ENCODE data around the gene TMEM11.
A peak's percentile ranks its signal among the peaks of the same experiment; 100 is the strongest.
"Not testable (repeated sequence)": the region's sequence is repeated elsewhere in the genome, so short reads cannot be mapped to it uniquely, and the experiment has no call there.

Gene TMEM11

DNA sequence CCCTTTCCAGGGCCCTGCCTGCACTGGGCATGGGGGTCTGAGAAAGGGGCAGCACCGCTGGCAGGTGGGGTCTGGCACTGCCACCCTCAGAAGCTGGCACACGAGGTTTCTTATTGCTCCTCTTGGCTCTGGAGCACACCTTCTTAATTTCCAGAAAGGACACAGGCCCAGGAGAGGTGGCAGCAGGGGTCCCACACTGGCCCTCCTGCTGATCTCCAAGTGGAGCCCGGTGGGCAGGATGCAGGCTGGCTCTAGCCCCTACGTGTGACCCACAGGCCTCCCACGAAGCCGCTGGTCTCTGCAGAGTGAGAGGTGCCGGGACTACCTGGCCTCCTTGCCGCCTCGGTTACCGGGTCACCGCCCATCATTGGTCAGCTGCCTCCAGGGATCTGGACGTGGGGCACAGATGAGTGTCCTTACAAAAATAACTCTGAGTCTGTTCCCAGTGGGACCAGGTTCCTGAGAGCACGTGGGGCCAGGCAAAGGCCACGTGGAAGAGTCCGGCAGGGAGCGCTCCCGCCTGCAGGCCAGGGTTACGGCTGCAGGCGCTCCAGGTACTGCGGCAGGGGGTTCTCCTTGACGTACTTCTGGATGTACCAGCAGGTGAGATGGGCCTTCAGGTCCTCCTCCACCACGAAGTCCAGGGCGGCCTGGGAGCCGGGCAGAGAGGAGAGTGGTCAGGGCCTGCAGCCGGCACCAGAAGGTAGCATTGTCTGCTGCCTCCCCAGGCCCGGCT is 29.0 kb upstream of the TMEM11 start:
- DNase-seq (ENCODE audit: low read depth in 2 of 2) = no peak

DNA sequence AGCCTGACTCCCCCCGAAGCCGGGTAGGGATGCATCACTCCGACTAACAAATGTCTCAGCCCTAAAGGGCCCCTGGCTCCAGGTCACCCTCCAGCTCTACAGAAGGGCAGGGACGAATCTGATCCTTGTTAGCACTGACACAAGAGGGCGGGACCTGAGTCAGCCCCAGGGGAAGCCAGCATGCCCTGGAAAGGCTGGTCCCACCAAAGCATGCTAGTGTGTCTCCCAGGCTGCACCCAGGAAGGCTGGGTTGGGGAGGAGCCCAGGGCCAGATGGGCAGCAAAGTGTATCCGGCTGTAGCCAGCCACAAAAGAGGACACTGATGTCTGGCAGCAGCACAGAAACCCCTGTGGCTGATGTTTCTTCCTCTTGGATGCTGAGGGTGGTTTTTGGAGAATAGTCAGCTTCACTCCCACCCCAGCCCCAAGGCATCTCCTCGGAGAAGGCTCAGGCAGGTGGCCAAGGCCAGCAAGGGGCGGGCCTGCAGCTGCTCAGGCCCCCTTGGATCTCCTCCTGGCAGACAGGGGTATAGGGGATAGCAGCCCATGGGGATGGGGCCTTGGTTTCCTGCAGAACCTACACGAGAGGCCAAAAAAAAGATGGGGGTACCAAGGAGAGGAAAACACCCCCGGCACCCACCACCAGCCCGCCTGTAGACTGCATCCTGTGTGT is 28.2 kb upstream of the TMEM11 start:
- DNase-seq (ENCODE audit: low read depth in 2 of 2) = no peak

DNA sequence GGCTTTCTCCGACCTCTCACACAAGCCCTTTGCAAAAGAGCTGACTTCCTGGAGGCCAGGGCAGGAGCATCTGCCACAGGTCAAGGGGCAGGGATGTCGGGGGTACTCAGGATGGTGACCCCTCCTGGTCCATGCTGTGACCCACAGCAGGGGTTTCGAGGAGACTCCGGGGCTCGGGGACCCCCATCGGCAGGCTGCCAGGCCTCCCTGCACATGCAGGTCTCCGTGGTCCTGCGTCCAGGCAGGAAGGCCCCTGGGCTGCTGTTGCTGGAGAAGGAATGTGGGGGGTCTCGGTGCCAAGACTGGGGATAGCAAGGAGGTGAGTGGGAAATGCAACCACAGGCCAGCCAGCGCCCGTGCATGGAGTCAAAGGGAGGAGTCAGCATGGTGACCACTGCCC is 27.6 kb upstream of the TMEM11 start:
- no peak for DNase-seq (ENCODE audit: low read depth in 2 of 2)

DNA sequence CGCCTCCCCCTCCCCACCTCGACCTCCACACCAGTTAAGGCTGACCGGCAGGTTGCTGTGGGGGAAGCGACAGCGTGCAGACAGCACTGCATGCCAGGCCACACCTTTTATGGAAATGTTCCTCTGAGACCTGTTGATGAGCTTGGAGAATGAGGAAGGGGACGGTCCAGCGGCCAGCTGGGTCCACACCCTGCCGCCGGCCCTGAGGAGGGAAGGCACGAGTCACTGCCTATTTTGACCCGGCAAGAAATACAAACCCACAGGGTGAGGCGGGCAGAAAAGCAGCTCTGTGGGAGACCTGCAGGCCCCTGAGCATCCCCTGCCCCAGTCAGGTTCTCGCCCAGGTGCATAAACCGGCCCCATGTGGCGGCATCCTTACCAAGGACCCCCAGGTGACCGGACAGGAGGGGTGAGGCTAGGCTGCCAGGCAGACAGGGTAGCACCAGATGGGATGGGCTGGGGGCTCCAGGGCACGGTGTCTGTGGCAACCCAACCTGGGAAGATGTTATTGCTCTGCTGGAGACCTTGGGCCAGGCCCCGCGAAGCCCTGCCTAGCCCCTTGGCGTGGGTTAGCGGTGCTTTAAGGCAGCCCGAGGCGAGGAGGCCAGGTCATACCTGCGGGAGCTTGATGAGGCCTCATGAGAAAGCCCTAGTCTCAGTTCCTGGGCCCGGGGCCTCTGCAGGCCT is 26.6 kb upstream of the TMEM11 start:
- no peak for DNase-seq (ENCODE audit: low read depth in 2 of 2)

DNA sequence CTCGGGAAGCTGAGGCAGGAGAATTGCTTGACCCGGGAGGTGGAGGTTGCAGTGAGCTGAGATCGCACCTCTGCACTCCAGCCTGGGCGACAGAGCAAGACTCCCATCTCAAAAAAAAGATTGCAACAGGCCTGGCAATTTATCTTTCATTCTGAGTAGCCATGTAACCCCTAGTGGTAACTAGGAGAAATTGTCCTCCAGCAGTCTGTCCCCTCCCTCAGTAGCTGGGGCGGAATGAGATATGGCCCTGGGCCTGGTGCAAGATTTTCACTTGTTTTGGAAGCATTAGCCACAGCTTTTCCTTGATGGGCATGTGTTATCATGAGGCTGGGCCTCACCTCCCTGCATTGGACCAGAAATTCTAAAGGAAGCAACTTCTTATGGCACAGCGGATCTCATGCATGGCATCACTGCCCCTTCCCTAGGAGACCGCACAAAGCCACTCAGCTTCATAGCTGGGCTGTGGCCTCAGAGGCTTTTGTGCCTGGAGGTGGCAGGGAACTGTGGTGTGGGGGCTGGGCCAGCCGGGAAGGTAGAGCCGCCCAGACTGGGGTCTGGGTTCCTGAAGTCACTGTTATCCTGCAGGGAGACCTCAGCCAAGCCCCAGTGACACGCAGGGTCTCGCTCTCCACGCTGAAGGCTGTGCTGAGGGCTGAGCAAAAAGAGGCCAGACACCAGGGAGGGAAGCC is 25.9 kb upstream of the TMEM11 start:
- DNase-seq (ENCODE audit: low read depth in 2 of 2) = no peak

DNA sequence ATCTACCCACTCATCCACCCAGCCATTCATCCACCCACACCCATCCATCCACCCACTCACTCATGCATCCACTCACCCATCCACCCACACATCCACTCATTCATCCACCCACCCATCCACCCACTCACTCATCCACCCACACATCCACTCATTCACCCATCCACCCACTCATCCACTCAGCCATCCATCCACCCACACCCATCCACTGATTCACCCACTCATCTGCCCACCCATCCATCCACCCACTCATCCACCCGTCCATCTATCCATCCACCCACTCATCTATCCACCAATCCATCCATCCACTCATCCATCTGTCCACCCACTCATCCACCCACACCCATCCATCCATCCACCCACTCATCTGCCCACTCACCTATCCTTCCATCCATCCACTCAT is 22.0 kb upstream of the TMEM11 start:
- DNase-seq (ENCODE audit: low read depth in 2 of 2) = no peak

DNA sequence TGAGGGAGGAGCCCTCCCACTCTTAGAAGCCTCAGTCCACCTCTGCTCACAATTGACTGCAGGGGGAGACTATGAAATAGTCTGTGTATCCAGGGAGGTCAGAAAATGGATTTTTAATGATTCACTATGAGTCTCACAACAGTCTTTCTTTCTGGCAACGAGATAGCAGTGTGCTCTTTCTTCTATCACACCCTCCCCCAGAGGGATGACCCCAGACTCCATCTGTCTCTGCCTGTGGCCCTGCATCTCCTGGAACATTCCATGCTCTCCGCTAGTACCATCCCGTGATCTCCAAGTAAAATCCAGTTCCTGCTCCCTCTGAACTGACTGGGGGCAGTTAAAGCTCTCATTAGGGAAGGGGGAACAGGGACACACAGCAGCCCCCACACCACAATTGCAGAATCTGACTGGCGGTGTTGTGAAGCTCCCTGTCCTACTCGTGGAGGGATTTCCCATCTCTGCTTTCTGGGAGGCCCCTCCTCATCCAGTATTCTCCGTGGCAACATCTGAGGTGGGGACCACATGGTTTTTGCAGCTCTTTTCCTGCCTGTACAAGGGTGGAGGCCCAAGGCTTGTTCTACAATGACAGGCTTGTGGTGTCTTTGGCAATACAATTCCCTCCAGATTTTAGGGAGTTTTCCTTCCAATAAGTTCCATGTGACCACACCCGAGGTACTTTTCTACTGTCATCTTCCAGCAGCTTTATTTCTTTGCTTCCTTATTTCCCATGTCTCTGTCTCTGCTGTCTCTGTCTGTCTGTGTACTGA is 19.8 kb upstream of the TMEM11 start:
- no peak for DNase-seq (ENCODE audit: low read depth in 2 of 2)

DNA sequence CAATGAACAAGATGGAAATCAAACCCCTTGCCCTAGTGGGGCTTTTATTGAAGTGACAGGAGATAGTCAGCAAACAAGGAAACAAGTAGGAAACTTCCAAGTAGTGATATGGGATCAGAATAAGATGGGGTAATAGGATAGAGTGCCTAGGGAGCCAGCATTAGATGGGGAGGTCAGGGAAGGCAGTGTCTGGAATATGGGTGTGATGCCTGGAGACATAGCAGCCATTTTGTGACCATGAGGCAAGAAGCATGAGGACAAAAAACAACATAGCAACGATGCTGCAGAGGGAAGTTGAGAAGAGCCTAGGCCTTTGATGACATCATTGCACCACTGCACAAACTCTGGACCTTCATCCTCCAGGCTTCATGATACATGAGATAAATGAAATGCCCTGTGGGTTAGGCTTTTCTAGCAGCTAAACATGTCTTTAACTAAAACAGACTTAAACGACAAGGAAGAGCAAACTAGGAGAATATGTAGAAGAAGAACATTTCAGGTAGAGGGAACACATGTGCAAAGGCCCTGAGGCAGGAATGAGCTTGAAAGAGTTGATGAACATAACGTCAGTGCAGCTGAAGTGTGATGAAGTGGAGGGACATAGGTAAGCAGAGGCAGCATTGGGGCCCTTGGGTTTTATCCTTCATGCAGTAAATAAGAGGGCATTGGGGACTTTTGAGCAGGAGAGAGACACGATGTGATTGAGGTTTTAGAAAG is 18.2 kb upstream of the TMEM11 start:
- no peak for DNase-seq (ENCODE audit: low read depth in 2 of 2)

DNA sequence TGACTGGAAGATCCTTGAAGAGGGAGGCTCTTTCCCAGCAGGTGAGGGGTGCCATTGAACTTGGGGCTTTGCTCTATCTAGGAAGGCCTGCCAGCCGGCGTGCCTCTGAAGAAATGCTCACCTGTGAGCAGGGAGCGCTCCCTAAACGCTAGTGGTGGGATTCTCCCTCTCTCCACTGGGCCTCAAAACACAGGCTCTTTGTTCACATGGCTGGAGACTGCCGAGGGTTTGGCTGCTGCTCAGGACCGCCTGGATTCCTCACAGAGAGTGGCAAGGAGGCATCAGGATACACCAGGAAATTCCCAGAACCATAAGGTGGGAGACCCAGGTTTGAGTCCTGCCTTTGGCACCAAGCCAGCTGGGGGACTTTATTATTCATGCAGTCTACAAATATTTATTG is 17.6 kb upstream of the TMEM11 start:
- no peak for DNase-seq (ENCODE audit: low read depth in 2 of 2)

DNA sequence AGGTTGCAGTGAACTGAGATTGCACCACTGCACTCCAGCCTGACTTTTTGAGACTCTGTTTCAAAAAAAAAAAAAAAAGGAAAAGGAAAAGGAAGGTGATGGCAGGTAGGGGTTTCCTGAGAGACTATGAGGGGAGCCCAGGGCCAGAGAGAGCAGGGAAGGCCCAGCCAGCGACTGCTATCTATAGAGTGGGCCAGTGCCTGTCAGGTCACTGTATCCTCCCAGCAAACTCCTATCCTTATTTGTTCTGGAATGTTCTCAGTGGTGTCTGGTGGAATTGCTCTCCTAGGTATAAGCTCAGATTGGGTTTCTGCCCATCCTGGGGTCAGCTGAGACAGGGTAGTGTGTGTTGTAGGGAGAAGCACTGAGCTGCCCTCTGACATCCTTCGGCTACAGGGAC is 14.9 kb upstream of the TMEM11 start:
- DNase-seq (ENCODE audit: low read depth in 2 of 2) = no peak

DNA sequence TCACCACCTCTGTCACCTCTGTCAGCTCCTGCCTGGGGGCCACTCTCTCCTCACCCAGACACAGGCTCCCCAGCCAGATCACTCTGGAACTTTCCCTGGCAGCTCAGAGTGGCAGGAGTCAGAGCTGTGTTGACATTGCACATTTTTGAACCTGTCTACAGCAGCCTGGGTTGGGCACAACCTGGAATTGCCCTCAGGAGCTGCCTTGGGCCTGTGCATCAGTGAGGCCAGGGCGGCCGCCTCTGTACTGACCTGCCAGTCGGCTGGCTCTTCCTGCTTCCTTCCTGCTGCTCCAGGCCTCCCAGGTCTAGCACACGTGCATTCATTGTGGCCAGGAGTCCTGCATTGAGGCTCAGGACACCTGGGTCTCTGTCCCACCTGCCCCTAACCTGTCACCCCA is 14.2 kb upstream of the TMEM11 start:
- DNase-seq (ENCODE audit: low read depth in 2 of 2) = no peak

DNA sequence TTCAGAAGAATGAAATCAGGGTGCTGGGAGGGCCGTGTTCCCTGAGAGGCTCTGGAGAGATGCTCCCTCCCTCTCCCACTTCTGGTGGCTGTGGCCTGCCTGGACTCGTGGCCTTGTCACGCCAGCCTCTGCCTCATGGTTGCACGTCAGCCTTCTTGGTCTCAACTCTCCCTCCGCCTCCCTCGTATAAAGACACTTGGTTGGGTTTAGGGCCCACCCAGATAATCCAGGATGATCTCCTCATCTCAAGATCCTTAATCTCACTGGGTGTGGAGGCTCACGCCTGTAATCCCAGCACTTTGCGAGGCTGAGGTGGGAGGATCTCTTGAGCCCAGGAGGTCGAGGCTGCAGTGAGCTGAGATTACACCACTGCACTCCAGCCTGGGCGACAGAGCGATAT is 13.3 kb upstream of the TMEM11 start:
- not testable (repeated sequence) for DNase-seq (ENCODE audit: low read depth in 2 of 2)

DNA sequence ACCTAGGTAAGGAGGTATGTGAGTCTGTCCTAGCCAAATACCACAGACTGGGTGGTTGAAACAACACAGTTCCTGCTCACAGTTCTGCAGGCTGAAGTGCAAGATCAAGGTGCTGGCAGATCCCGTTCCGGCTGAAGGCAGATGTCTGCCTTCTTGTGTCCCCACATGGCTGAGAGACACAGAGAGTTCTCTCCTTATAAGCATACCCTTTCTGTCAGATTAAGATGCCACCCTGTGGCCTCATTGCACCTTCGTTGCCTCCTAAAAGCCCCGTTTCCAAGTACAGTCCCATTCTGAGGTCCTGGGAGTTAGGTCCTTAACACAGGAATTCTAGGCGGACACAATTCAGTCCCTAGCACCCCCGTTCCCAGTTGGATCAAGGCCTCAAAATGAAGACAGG is 9.1 kb upstream of the TMEM11 start:
- no peak for DNase-seq (ENCODE audit: low read depth in 2 of 2)

DNA sequence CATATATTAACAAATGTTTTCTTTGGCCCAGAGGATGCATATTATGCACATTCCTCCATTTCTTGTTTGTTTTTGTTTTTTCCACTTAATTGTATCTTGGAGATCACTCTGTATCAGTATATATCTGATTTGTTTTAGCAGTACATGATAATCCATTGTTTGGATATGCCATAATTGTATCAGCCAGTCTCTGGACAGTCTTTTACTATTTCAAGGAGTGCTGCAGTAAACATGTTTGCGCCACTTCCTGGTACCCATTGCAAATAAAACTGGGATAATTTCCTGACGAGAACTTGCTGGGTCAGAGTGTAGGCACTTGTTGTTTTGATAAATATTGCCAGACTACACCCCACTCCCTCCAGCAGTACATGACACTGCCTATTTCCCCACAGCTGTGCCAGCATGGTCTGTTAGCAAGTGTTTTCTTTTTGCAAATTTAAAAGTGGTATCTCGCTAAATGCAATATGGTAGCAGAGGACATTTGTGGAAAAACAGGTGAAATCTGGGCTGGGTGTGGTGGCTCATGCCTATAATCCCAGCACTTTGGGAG is 4.9 kb upstream of the TMEM11 start:
- DNase-seq (ENCODE audit: low read depth in 2 of 2) = no peak

DNA sequence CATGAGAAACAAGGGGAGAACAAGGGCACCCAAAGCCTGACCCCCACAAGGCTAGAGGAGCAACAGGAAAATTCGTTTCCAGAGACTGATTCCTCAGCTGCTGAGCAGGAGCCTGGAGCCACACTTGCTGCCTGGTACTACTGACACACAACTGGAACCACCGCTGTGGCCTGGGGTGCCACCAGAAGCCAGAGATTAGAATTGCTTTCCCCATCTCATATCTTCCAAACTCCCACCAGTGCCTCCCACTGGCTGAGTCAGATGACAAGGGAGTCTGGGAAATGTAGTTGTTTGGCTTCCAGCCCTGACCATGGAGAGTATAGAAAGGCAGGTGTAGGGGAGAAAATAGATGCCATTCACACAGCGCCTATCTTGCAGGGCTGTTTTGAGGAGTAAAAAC is 4.1 kb upstream of the TMEM11 start:
- peak in 1 of 2 experiments; percentile 14 for DNase-seq (ENCODE audit: low read depth in 2 of 2)

DNA sequence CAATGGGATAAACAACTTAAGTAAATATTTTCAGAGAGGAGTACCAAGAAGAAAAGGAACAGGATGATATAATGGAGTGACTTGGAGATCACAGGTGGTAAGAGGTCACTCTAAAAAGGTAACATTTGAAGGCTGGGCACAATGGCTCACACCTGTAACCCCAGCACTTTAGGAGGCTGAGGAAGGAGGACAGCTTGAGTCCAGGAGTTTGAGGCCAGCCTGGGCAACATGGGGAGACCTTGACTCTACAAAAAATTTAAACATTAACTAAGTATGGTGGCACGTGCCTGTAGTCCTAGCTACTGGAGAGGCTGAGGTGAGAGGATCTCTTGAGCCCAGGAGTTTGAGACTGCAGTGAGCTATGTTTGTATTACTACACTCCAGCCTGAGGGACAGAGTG is 3.4 kb upstream of the TMEM11 start:
- DNase-seq (ENCODE audit: low read depth in 2 of 2) = no peak

DNA sequence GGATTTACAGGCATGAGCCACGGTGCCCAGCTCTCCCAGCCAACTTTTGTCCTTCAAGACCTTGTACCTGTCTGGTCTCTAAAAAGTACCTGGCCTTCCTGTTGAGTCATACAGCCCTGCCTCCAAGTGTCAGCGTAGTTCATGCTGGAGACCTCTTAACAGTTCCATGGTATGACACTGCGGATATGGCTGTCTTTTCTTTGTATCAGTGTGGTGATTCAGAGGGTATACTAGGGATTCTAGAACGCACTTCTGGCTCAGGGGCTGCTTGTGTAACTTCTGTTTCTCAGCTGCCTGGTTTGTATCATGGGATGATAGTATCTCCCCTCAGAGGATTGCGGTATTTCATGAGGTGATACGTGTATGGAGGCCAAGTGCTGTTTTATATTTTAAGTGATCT is 2.0 kb upstream of the TMEM11 start:
- DNase-seq (ENCODE audit: low read depth in 2 of 2) = no peak

DNA sequence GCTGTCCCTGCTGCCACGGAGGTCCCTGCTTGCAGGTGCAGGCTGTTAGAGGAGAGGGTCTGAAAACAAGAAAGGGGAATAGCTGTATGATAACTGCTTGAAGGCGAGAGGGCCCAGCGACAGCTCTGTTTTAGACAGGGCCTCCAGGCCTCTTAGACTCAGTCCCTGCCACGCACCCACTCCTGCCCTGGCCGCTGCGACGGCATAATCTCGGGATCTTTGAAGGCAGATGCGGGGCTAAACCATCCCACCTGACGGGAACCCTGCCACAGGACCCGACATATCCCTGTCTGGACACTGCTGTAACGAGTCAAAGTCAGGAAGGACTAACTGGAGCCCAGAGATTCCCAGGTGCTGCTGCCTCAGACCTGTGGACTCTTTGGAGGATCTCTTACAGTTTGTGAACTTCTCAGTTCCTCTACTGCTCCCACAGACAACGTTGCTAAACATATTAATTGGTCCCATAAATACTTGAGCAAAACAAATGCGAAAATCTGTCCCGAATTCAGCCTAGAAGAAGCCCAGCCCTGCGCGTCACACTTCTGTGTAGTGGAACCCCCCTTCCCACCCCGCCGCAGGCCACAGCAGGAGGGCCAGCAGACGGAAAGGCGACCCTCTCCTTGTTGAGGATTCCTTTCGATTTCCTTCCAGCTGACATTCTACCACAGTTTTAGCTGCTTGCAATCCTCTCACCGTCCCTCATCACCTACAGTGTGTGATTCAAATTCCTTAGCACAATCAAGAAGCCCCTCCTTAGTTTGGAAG is 998 bp upstream of the TMEM11 start:
- no peak for DNase-seq (ENCODE audit: low read depth in 2 of 2)

DNA sequence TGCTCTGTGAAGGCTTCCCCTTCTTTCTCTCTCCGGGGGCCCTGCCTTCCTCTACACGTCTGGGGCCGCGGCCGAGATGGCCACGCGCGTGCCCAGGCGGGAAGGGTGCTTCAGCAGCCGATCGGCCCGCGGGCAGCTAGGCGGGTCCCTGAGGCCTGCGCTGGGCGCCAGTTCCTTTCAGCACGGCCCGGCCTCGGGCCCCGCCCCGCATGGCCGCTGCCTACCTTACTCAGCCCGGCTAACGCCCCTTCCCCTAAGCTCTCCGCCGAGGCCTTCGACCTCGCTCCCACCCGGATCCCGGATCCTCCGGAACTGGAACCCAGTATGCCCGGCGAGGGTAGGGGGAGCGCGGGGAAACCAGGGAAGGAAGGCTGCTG is 335 bp downstream of the TMEM11 start:
- no peak for DNase-seq (ENCODE audit: low read depth in 2 of 2)
